ENCODE data around the gene GLP1R.
A peak's percentile ranks its signal among the peaks of the same experiment; 100 is the strongest.
"Not testable (repeated sequence)": the region's sequence is repeated elsewhere in the genome, so short reads cannot be mapped to it uniquely, and the experiment has no call there.

The GLP1R gene

DNA sequence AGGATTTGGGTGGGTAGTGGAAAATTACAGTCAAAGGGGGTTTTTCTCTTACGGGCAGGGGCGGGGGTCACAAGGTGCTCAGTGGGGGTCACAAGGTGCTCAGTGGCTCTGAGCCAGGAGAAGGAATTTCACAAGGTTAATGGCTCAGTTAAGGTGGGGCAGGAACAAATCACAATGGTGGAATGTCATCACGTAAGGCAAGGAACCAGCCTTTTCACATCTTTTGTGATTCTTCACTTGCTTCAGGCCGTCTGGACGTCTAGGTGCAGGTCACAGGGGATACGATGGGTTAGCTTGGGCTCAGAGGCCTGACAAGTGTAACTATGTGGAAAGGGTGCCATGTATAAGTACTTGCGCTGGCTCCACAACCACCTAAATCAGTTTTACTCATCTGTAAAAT lies 87.6 kb downstream of the GLP1R start:
- DNase-seq, result not testable (repeated sequence)

DNA sequence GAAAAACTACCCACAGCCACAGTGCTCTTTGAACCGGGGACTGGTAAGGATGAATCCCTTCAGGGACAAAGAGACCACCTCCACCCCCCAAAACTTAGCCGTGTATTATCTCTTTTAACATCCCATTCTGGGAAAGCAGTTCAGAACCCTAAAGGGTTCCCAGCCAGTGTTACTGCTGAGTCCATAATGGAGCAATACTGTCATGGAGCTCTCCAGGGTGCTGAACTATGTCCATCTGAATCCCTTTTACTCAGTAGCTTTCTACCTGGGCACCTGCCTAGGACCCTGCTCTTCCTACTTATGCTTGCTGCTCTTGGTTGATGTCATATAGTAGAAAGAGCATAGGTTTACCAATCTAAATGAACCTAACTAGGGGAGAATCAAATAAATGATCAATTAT lies 88.7 kb downstream of the GLP1R start:
- peak; percentile 6 for DNase-seq

All from T1000 (cell line).